ENCODE measurements around the gene MTCL1. TPM values are rescaled to one million over a fixed set of nuclear protein-coding genes. Genes with fewer than 3 reads are reported as not detected.

Gene MTCL1
- total RNA-seq, 1 donor from 2014 or later = 10.0 TPM

DNA sequence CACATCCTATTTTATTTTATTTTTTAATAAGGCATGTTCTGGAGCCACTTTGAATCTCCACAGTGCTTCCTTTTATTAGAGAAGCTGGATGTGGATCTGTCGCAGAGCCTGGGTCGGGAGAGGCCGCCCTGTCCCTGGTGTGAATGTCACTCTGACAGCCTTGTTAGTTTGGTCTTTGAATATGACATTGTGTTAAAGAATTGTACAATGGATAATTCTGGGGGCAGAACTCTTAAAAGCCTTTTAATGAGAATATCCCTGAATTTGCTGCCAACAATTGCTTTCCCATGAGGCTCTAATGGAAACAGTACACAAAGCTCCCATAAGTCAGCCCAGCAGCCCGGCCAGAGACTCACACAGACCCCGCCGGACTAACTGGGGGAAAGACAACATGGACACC, 82.4 kb downstream of the MTCL1 start:
- FAIRE-seq = no peak

DNA sequence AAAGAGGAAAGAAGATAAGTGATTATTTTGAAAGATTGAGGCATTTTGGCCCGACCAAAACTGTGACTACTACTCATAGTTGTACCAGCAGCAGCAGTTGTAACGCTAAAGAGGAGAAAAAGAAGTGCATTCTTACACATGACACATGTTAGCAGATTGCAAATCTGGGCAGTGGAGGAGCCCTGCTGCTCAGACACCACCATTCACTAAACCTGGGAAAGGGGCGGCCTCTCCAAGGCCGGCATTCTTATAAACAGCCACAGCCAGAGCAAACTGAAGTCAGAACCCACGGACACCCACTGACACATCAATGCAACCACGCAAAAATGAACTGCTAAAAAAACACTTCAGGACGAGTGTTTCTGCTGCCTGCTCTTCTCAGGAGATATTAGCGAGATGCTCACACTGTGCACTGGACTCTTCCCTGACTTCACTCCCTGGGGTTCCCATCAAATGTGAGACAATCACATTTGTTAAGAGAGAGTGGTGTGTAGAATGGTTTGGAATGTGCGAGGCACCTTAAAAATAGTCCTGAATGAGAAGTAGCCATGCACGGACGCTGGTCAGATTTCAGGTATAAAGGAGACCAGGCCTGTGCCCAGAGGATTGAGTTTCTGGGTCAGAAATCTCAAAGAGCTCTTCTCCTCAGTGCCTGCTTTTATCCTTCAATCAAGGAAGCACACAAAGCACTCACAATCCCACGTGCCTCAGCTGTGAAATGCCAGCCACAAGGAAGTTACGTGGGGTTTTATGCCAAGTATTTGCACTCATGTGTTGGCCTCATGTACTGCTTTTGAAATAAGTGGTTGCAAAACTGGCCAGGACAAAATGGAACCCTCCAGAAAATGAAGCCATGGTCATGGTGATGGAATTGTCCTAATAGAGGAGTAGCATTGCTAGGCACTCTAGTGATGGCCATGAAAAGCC, 83.4 kb downstream of the MTCL1 start:
- FAIRE-seq = no peak
- TF ChIP-seq, protein P1, sequence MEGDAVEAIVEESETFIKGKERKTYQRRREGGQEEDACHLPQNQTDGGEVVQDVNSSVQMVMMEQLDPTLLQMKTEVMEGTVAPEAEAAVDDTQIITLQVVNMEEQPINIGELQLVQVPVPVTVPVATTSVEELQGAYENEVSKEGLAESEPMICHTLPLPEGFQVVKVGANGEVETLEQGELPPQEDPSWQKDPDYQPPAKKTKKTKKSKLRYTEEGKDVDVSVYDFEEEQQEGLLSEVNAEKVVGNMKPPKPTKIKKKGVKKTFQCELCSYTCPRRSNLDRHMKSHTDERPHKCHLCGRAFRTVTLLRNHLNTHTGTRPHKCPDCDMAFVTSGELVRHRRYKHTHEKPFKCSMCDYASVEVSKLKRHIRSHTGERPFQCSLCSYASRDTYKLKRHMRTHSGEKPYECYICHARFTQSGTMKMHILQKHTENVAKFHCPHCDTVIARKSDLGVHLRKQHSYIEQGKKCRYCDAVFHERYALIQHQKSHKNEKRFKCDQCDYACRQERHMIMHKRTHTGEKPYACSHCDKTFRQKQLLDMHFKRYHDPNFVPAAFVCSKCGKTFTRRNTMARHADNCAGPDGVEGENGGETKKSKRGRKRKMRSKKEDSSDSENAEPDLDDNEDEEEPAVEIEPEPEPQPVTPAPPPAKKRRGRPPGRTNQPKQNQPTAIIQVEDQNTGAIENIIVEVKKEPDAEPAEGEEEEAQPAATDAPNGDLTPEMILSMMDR (IDR thresholded peaks at IDR 0.05; ENCODE audit: insufficient read depth, low read length, severe bottlenecking) = no peak
- H3K36me3 ChIP-seq (ENCODE audit: control insufficient read depth, insufficient read depth, low read length) = peaks cover 4% of the 10 kb centered on the region
- no peaks in the 10 kb centered on the region for H3K27me3 ChIP-seq (ENCODE audit: control insufficient read depth, insufficient read depth, low read length)
- DNase-seq (ENCODE audit: low read depth) = no peak
- no peak overlapping the region for H3K4me3 ChIP-seq (ENCODE audit: low read depth, low read length)

More for the DNA sequence above, 82.4 kb downstream of the MTCL1 start:
- no peak for DNase-seq (ENCODE audit: low read depth)
- peaks cover 7% of the 10 kb centered on the region for H3K36me3 ChIP-seq (ENCODE audit: control insufficient read depth, insufficient read depth, low read length)
- TF ChIP-seq, protein P1 (IDR thresholded peaks at IDR 0.05; ENCODE audit: insufficient read depth, low read length, severe bottlenecking) = no peak
- no peaks in the 10 kb centered on the region for H3K27me3 ChIP-seq (ENCODE audit: control insufficient read depth, insufficient read depth, low read length)
- no peak overlapping the region for H3K4me3 ChIP-seq (ENCODE audit: low read depth, low read length)

DNA sequence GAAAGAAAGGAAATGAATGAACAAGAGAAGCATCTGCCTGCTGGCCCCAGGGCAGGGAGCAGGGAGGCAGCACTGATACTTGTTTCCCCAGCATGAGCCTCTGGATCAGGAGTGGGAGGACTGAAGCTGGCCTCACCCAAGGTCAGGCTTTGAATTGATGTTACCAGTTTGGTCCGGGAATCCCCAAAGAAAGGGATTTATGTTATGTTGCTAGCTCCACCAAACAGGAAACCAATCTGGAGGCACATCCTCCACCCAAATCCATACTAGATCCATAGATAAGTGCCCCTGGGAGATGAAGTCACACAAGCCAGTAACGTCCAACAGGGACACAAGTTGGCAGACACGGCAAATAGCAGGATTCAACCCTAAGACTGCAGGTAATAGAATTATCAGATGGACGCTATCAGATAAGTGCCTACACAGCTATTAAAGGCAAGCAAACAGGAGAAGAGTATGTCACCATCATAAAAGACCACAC, 85.9 kb downstream of the MTCL1 start:
- no peaks in the 10 kb centered on the region for H3K27me3 ChIP-seq (ENCODE audit: control insufficient read depth, insufficient read depth, low read length)
- no peak overlapping the region for H3K4me3 ChIP-seq (ENCODE audit: low read depth, low read length)
- FAIRE-seq = no peak
- peak; percentile 14 for DNase-seq (ENCODE audit: low read depth)
- TF ChIP-seq, protein P1 (IDR thresholded peaks at IDR 0.05; ENCODE audit: insufficient read depth, low read length, severe bottlenecking) = no peak
- no peaks in the 10 kb centered on the region for H3K36me3 ChIP-seq (ENCODE audit: control insufficient read depth, insufficient read depth, low read length)

DNA sequence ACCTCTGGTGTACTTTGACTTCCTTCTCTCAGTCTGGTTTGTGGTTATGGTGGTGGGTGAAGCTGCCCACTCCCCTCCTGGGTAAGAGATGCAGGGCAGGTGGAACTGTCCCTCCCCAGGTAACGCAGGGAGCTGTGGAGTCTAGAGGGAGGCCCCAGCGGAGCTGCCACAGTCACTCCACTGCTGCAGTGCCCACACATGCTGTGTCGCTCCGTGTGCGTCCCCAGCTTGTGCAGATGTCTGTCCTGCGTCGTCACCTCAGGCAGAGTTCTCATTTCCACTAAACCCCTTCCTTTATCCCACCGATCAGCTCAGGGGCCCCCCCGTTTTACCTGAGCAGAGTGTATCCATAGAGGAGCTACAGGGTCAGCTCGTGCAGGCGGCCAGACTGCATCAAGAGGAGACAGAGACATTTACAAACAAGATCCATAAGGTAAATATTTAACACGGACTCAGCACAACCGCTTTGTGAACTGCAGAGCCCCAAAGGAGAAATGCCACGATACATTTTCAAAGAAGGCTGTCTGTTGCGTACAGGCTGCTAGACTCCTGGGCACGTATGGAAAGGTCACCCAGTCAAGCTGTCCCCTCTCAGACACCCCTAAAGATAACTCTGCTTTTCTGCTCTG, 87.4 kb downstream of the MTCL1 start:
- DNase-seq (ENCODE audit: low read depth) (no peak), FAIRE-seq (no peak)
- TF ChIP-seq, protein P1 (IDR thresholded peaks at IDR 0.05; ENCODE audit: insufficient read depth, low read length, severe bottlenecking) = no peak
- H3K36me3 ChIP-seq (ENCODE audit: control insufficient read depth, insufficient read depth, low read length) = no peaks in the 10 kb centered on the region
- H3K27me3 ChIP-seq (ENCODE audit: control insufficient read depth, insufficient read depth, low read length) = no peaks in the 10 kb centered on the region
- no peak overlapping the region for H3K4me3 ChIP-seq (ENCODE audit: low read depth, low read length)

DNA sequence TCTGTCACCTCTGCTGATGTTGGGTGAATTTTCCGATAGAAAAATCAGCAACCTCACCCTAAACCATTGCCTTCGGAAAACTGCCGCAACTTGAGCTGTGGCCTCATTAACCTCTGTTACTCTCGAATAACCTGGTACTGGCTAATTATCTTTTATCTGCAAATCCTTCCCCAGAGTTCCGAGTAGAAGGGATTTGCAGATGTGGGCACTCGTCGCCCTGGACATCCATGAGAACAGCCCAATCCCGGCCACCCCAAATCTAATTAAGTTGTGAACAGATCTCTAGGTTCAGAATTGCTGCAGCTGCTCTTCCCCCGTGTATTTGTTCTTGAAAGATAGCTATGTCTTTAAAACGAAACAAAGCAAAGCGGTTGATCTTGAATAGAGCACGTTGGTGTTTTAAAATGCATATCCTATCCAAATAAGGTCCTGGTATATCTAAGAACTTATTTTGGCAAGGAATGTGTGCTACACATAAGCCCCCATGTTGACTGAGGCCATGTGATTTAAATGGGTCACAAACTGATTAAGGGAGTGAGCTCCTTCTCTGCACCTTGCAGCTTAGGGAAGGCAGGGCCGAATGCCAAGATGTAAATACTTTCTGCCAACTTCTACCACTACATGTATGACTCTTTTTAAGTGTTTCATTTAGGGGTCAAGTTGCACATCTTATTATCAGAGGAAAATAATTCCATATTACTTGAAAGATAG, 88.2 kb downstream of the MTCL1 start:
- Histone ChIP-seq H3K4me3 (ENCODE audit: low read depth, low read length) (no peak overlapping the region), H3K36me3 (ENCODE audit: control insufficient read depth, insufficient read depth, low read length) (peaks cover 3% of the 10 kb centered on the region), H3K27me3 (ENCODE audit: control insufficient read depth, insufficient read depth, low read length) (no peaks in the 10 kb centered on the region)
- DNase-seq (ENCODE audit: low read depth) (no peak), FAIRE-seq (no peak)
- TF ChIP-seq, protein P1 (IDR thresholded peaks at IDR 0.05; ENCODE audit: insufficient read depth, low read length, severe bottlenecking) = no peak

All from bronchial epithelial cell (primary cell).